GM12878 (cell line): ENCODE measurements around the gene ETV6. TPM values are rescaled to one million over a fixed set of nuclear protein-coding genes. Genes with fewer than 3 reads are reported as not detected.

Source experiments
- BCLAF1 ChIP-seq: fragments of 450-650 bp; IDR thresholded peaks from 2 replicates; pipeline ENCODE4 v1.6.1; 2017; ENCODE audit warnings: antibody characterized with exemption, mild to moderate bottlenecking, moderate library complexity
- IKZF1 ChIP-seq: fragments of 450-650 bp; conservative IDR thresholded peaks from 2 replicates; pipeline ENCODE4 v1.6.1; 2017; ENCODE audit warnings: antibody characterized with exemption, mild to moderate bottlenecking
- IRF3 ChIP-seq: fragments of 450-650 bp; IDR thresholded peaks from 2 replicates; pipeline ENCODE4 v1.6.1; 2014; ENCODE audit warnings: mild to moderate bottlenecking
- RELA ChIP-seq: fragments of 450-650 bp; IDR thresholded peaks from 2 replicates; pipeline ENCODE4 v1.8.0; 2014; ENCODE audit warnings: borderline replicate concordance; ENCODE audit not compliant: partially characterized antibody
- TARDBP ChIP-seq: IDR thresholded peaks from 2 replicates; pipeline ENCODE4 v1.6.1; 2016; ENCODE audit warnings: borderline replicate concordance
- WRNIP1 ChIP-seq: IDR thresholded peaks from 2 replicates; pipeline ENCODE4 v1.6.1; 2011; ENCODE audit warnings: low read depth, low read length, improper control_type of control experiment, borderline replicate concordance
- ZNF592 ChIP-seq: fragments of 450-650 bp; IDR thresholded peaks from 2 replicates; pipeline ENCODE4 v1.6.1; 2017; ENCODE audit warnings: mild to moderate bottlenecking, moderate library complexity
- ZNF687 ChIP-seq: fragments of 450-650 bp; IDR thresholded peaks from 2 replicates; pipeline ENCODE4 v1.6.1; 2017; ENCODE audit warnings: mild to moderate bottlenecking, moderate library complexity
- ZSCAN29 ChIP-seq: fragments of 450-650 bp; IDR thresholded peaks from 2 replicates; pipeline ENCODE4 v1.6.1; 2017; ENCODE audit warnings: mild to moderate bottlenecking, moderate library complexity
- polyA plus RNA-seq, 11 experiments: library from polyadenylated mRNA; depleted of rRNA in 4 of 11; unstranded in 6 of 11; stranded (reverse) in 5 of 11; fragments of >200 nt; fragmentation: Nextera tagmentation in 4 of 11; fragmentation: Illumina TruSeq in 1 of 11; extraction: Ambion mirVana in 4 of 11; extraction: Trizol in 1 of 11; gene quantifications; 1 replicate in 1 of 11; 2 replicates in 10 of 11; pipeline versions ENCODE4 v1.2.1 to v1.2.3, GENCODE V29; 2011 to 2016; ENCODE audit warnings: inconsistent platforms in 2 of 11, missing spikeins in 2 of 11, low read depth in 1 of 11
- total RNA-seq, 4 experiments: library from RNA; depleted of rRNA in 3 of 4; stranded (reverse); fragments of >200 nt in 3 of 4; fragmentation: Illumina TruSeq in 1 of 4; extraction: Trizol in 1 of 4; gene quantifications; 2 replicates each; pipeline versions ENCODE4 v1.2.1 to v1.2.3, GENCODE V29; 2013 to 2021

The ETV6 gene
- total and polyA plus RNA-seq, 10 of the 15 experiments (the other 5 are each of a cell fraction or from before 2014, with no cell fraction given) = 6.6 to 74.8 (median 24.6) TPM

GRCh38 chr12:11739980-11740577 lies 90.6 kb downstream of the ETV6 start (continued):
- TF ChIP-seq WRNIP1 = no peak
- peak; percentile 51; the same call in 1 of the 2 replicates for TF ChIP-seq IKZF1
- peak; percentile 31 for TF ChIP-seq RELA
- peak; percentile 57; the same call in 1 of the 2 replicates for TF ChIP-seq ZNF687
- no peak for TF ChIP-seq IRF3
- peak; percentile 66; the same call in 1 of the 2 replicates for TF ChIP-seq ZNF592
- TF ChIP-seq TARDBP = no peak
- 0 out of 2 replicates have a peak, but pooled peaks have one; percentile 25 for TF ChIP-seq ZSCAN29
- TF ChIP-seq BCLAF1 = no peak
